Osteoblast (primary cell): ENCODE measurements around the gene CIROP. TPM values are rescaled to one million over a fixed set of nuclear protein-coding genes. Genes with fewer than 3 reads are reported as not detected.

Source experiments
- DNase-seq: peaks from one replicate; pipeline ENCODE4 v3.0.0; 2011; ENCODE audit warnings: low spot score, mixed read lengths; ENCODE audit not compliant: insufficient read length; ENCODE audit errors: missing footprints
- H2AFZ ChIP-seq: 2 replicates; pipeline ENCODE4 v1.6.0; 2011; ENCODE audit warnings: mild to moderate bottlenecking, low read length
- H3K27ac ChIP-seq: 2 replicates; pipeline ENCODE4 v1.5.1; 2011; ENCODE audit warnings: mild to moderate bottlenecking, low read depth, low read length, moderate library complexity
- H3K27me3 ChIP-seq: 2 replicates; pipeline ENCODE4 v1.6.0; 2012; ENCODE audit warnings: mild to moderate bottlenecking, control low read depth, inconsistent platforms, low read length, moderate library complexity; ENCODE audit not compliant: insufficient read depth
- H3K36me3 ChIP-seq: 2 replicates; pipeline ENCODE4 v1.5.1; 2011; ENCODE audit warnings: mild to moderate bottlenecking, low read length, control low read depth, moderate library complexity; ENCODE audit not compliant: insufficient read depth
- H3K4me1 ChIP-seq: 2 replicates; pipeline ENCODE4 v1.5.1; 2011; ENCODE audit warnings: mild to moderate bottlenecking, low read length, control low read depth, moderate library complexity; ENCODE audit not compliant: insufficient read depth
- H3K4me2 ChIP-seq: 2 replicates; pipeline ENCODE4 v1.6.0; 2011; ENCODE audit warnings: mild to moderate bottlenecking, low read length; ENCODE audit not compliant: insufficient read depth
- H3K4me3 ChIP-seq: fragments of 200-600 bp; sonication (generic); 3 replicates; pipeline ENCODE4 v1.5.1; 2012; ENCODE audit warnings: mild to moderate bottlenecking, low read length, inconsistent platforms; ENCODE audit not compliant: insufficient read depth
- H3K79me2 ChIP-seq: 2 replicates; pipeline ENCODE4 v1.6.0; 2012; ENCODE audit warnings: mild to moderate bottlenecking, low read length, control low read depth, inconsistent platforms; ENCODE audit not compliant: insufficient read depth
- H3K9me3 ChIP-seq: 2 replicates; pipeline ENCODE4 v1.5.1; 2011; ENCODE audit warnings: low read depth, low read length, control low read depth
- H4K20me1 ChIP-seq: 2 replicates; pipeline ENCODE4 v1.6.0; 2012; ENCODE audit warnings: mild to moderate bottlenecking, low read length, control low read depth; ENCODE audit not compliant: insufficient read depth
- CTCF ChIP-seq: IDR thresholded peaks from 2 replicates; pipeline ENCODE4 v1.5.1; 2011; ENCODE audit warnings: mild to moderate bottlenecking, low read depth, low read length, moderate library complexity; ENCODE audit errors: extremely low read depth
- total RNA-seq: library from RNA; depleted of rRNA; stranded (reverse); fragments of >200 nt; gene quantifications from 2 replicates; pipeline ENCODE4 v1.2.3, GENCODE V29; 2012

Gene CIROP
- total RNA-seq, 1 donor = not detected

GRCh38 chr14:23113431-23114119 lies 8.8 kb upstream of the CIROP start:
- H4K20me1 ChIP-seq = no peaks in the 10 kb centered on the region
- no peaks in the 10 kb centered on the region for H3K9me3 ChIP-seq
- H3K27me3 ChIP-seq = no peaks in the 10 kb centered on the region
- no peak overlapping the region for H3K4me3 ChIP-seq
- peak overlapping the region; percentile 83 for H2AFZ ChIP-seq
- H3K36me3 ChIP-seq = no peaks in the 10 kb centered on the region
- DNase-seq = peak; percentile 88
- peak overlapping the region; percentile 66 for H3K4me2 ChIP-seq
- peaks cover 34% of the 10 kb centered on the region for H3K4me1 ChIP-seq
- H3K79me2 ChIP-seq = no peaks in the 10 kb centered on the region
- H3K27ac ChIP-seq = peak overlapping the region; percentile 92
- no peak for TF ChIP-seq CTCF

DNA sequence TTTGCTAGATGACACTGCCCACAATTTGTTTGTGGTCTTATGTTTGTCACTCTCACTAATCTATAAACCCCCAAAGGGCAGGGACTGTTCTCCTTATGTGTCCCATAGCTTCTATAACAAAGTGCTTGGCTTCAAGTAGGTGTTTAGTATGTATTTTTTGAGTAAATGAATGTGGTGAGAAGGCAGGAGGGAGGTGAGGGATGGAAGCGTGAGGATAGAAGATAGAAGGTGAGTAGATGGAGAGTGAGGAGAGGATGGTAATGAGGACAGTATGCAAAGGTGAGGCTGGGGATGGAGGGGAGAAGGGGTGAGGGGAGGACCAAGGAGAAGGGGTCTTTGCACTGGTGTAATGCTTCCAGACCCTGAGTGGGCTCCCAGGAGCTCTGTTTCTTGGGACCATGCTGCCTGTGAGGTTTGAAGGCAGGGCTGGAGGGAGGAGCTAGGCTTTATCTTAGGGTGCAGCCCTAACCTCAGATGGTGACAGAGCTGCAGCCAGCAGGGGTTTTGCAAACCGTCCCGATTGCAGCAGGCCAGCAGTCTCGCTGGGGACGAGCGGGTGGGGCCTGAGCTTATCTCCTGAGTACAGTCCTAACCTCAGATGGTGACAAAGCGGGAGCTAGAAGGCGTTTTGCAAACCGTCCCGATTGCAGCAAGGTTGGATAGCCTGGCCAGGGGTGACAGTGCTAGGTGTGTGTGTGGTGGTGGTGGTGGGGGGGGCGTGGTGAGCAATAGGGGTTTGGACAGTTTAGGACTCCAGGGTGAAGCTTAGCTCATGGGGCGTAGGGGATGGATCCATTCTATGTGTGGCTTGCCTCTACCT lies 7.8 kb upstream of the CIROP start:
- H3K9me3 ChIP-seq = no peaks in the 10 kb centered on the region
- no peaks in the 10 kb centered on the region for H3K79me2 ChIP-seq
- H3K36me3 ChIP-seq = no peaks in the 10 kb centered on the region
- peak overlapping the region; percentile 2 for H2AFZ ChIP-seq
- no peak for DNase-seq
- no peak for TF ChIP-seq CTCF
- no peaks in the 10 kb centered on the region for H3K27me3 ChIP-seq
- H3K4me3 ChIP-seq = no peak overlapping the region
- H4K20me1 ChIP-seq = no peaks in the 10 kb centered on the region
- no peak overlapping the region for H3K4me2 ChIP-seq
- H3K27ac ChIP-seq = no peak overlapping the region
- H3K4me1 ChIP-seq = peaks cover 34% of the 10 kb centered on the region

GRCh38 chr14:23110579-23111365 lies 6.0 kb upstream of the CIROP start:
- TF ChIP-seq CTCF = no peak
- Histone ChIP-seq H3K4me1 (peaks cover 32% of the 10 kb centered on the region), H3K79me2 (no peaks in the 10 kb centered on the region), H3K9me3 (no peaks in the 10 kb centered on the region), H2AFZ (no peak overlapping the region), H3K27ac (no peak overlapping the region), H3K36me3 (no peaks in the 10 kb centered on the region), H3K4me2 (no peak overlapping the region), H3K4me3 (no peak overlapping the region), H4K20me1 (no peaks in the 10 kb centered on the region), H3K27me3 (no peaks in the 10 kb centered on the region)
- DNase-seq = no peak
